HepG2 (cell line): ENCODE results near the gene SRSF3. TPM values are rescaled to one million over a fixed set of nuclear protein-coding genes. Genes with fewer than 3 reads are reported as not detected.

Source experiments
- CAMTA2 ChIP-seq: sonication (generic); formaldehyde crosslinking; IDR thresholded peaks from 2 replicates; pipeline ENCODE4 v1.4.0; 2020; ENCODE audit warnings: mild to moderate bottlenecking, missing genetic modification reagents, borderline replicate concordance
- HDAC2 ChIP-seq: sonication (generic); formaldehyde crosslinking; IDR thresholded peaks from 2 replicates; pipeline ENCODE4 v1.4.0; 2020; ENCODE audit warnings: missing genetic modification reagents
- HOXA9 ChIP-seq: sonication (generic); formaldehyde crosslinking; IDR thresholded peaks from 2 replicates; pipeline ENCODE4 v1.8.1; 2022; ENCODE audit warnings: missing genetic modification reagents, mild to moderate bottlenecking, moderate library complexity, borderline replicate concordance
- KDM1A ChIP-seq: IDR thresholded peaks from 2 replicates; pipeline ENCODE4 v1.6.1; 2016; ENCODE audit warnings: missing compliant biosample characterization
- LCORL ChIP-seq, 2 experiments: fragments of 450-650 bp in 1 of 2; sonication (generic) in 1 of 2; formaldehyde crosslinking in 1 of 2; IDR thresholded peaks; 2 replicates each; pipeline versions ENCODE4 v1.5.0 to v1.6.1; 2017 to 2020; ENCODE audit warnings: antibody characterized with exemption in 1 of 2, missing genetic modification reagents in 1 of 2
- MAZ ChIP-seq, 2 experiments: sonication (generic) in 1 of 2; formaldehyde crosslinking in 1 of 2; IDR thresholded peaks; 2 replicates each; pipeline versions ENCODE4 v1.5.0 to v1.6.1; 2012 to 2020; ENCODE audit warnings: low read depth in 2 of 2, mild to moderate bottlenecking in 2 of 2, borderline replicate concordance in 1 of 2, improper control_type of control experiment in 1 of 2, low read length in 1 of 2, missing genetic modification reagents in 1 of 2, moderate library complexity in 1 of 2
- MTA1 ChIP-seq: sonication (generic); formaldehyde crosslinking; IDR thresholded peaks from 2 replicates; pipeline ENCODE4 v1.4.0; 2020; ENCODE audit warnings: missing genetic modification reagents, mild to moderate bottlenecking, borderline replicate concordance
- NFIC ChIP-seq: IDR thresholded peaks from 2 replicates; pipeline ENCODE4 v1.6.1; 2012; ENCODE audit warnings: mild to moderate bottlenecking, low read length, inconsistent platforms
- NR2C2 ChIP-seq: sonication (generic); formaldehyde crosslinking; IDR thresholded peaks from 2 replicates; pipeline ENCODE4 v1.4.0; 2020; ENCODE audit warnings: missing genetic modification reagents, mild to moderate bottlenecking, moderate library complexity, borderline replicate concordance
- SAP130 ChIP-seq: IDR thresholded peaks from 2 replicates; pipeline ENCODE4 v1.6.1; 2016; ENCODE audit warnings: low read depth
- SOX5 ChIP-seq: IDR thresholded peaks from 2 replicates; pipeline ENCODE4 v1.6.1; 2016; ENCODE audit warnings: borderline replicate concordance
- SP1 ChIP-seq, 2 experiments: fragments of 450-650 bp in 1 of 2; sonication (generic) in 1 of 2; formaldehyde crosslinking in 1 of 2; IDR thresholded peaks; 2 replicates each; pipeline versions ENCODE4 v1.4.0 to v1.6.1; 2016 to 2020; ENCODE audit warnings: missing genetic modification reagents in 1 of 2
- ZNF234 ChIP-seq: sonication (generic); formaldehyde crosslinking; conservative IDR thresholded peaks from 2 replicates; pipeline ENCODE4 v1.5.1; 2020; ENCODE audit warnings: mild to moderate bottlenecking, missing genetic modification reagents
- ZNF260 ChIP-seq: sonication (generic); formaldehyde crosslinking; IDR thresholded peaks from 2 replicates; pipeline ENCODE4 v1.4.0; 2020; ENCODE audit warnings: missing genetic modification reagents, low read depth, mild to moderate bottlenecking, borderline replicate concordance
- ZNF281 ChIP-seq: sonication (generic); formaldehyde crosslinking; IDR thresholded peaks from 2 replicates; pipeline ENCODE4 v1.4.0; 2020; ENCODE audit warnings: missing genetic modification reagents, borderline replicate concordance
- ZNF317 ChIP-seq: sonication (generic); formaldehyde crosslinking; IDR thresholded peaks from 2 replicates; pipeline ENCODE4 v1.5.0; 2020; ENCODE audit warnings: mild to moderate bottlenecking, missing genetic modification reagents
- ZNF34 ChIP-seq: sonication (generic); formaldehyde crosslinking; IDR thresholded peaks from 2 replicates; pipeline ENCODE4 v1.4.0; 2020; ENCODE audit warnings: mild to moderate bottlenecking, missing genetic modification reagents, borderline replicate concordance
- ZNF550 ChIP-seq: sonication (generic); formaldehyde crosslinking; IDR thresholded peaks from 2 replicates; pipeline ENCODE4 v1.4.0; 2020; ENCODE audit warnings: mild to moderate bottlenecking, missing genetic modification reagents, borderline replicate concordance
- ZNF788 ChIP-seq: sonication (generic); formaldehyde crosslinking; IDR thresholded peaks from 2 replicates; pipeline ENCODE4 v1.5.0; 2020; ENCODE audit warnings: mild to moderate bottlenecking, missing genetic modification reagents, borderline replicate concordance
- ZNF850 ChIP-seq: sonication (generic); formaldehyde crosslinking; conservative IDR thresholded peaks from 2 replicates; pipeline ENCODE4 v1.9.0; 2021; ENCODE audit warnings: mild to moderate bottlenecking, missing genetic modification reagents
- polyA plus RNA-seq, 8 experiments: library from polyadenylated mRNA; depleted of rRNA in 3 of 8; stranded (reverse) in 7 of 8; unstranded in 1 of 8; fragments of >200 nt; fragmentation: Illumina TruSeq in 4 of 8; extraction: Trizol in 4 of 8; gene quantifications; 2 replicates each; pipeline versions ENCODE4 v1.2.1 to v1.2.3, GENCODE V29; 2011 to 2016; ENCODE audit warnings: low read depth in 4 of 8, missing spikeins in 1 of 8, mixed read lengths in 1 of 8; ENCODE audit not compliant: insufficient read depth in 1 of 8
- total RNA-seq, 5 experiments: library from RNA; depleted of rRNA; stranded (reverse); fragments of >200 nt; fragmentation: Illumina TruSeq; extraction: Trizol; gene quantifications; 2 replicates each; pipeline ENCODE4 v1.2.3, GENCODE V29; 2016; ENCODE audit warnings: low read depth in 1 of 5
- TF ChIP-seq, protein P1 (sequence below): sonication (generic); formaldehyde crosslinking; IDR thresholded peaks from 2 replicates; pipeline ENCODE4 v1.4.0; 2020; ENCODE audit warnings: missing genetic modification reagents, low read depth, mild to moderate bottlenecking, borderline replicate concordance
- TF ChIP-seq, protein P2 (sequence below): sonication (generic); formaldehyde crosslinking; IDR thresholded peaks from 2 replicates; pipeline ENCODE4 v1.4.0; 2020; ENCODE audit warnings: missing genetic modification reagents

The SRSF3 gene
- total and polyA plus RNA-seq, 2 of the 13 experiments (the other 11 are each of a cell fraction or from before 2014, with no cell fraction given), result 206 to 684 TPM

DNA sequence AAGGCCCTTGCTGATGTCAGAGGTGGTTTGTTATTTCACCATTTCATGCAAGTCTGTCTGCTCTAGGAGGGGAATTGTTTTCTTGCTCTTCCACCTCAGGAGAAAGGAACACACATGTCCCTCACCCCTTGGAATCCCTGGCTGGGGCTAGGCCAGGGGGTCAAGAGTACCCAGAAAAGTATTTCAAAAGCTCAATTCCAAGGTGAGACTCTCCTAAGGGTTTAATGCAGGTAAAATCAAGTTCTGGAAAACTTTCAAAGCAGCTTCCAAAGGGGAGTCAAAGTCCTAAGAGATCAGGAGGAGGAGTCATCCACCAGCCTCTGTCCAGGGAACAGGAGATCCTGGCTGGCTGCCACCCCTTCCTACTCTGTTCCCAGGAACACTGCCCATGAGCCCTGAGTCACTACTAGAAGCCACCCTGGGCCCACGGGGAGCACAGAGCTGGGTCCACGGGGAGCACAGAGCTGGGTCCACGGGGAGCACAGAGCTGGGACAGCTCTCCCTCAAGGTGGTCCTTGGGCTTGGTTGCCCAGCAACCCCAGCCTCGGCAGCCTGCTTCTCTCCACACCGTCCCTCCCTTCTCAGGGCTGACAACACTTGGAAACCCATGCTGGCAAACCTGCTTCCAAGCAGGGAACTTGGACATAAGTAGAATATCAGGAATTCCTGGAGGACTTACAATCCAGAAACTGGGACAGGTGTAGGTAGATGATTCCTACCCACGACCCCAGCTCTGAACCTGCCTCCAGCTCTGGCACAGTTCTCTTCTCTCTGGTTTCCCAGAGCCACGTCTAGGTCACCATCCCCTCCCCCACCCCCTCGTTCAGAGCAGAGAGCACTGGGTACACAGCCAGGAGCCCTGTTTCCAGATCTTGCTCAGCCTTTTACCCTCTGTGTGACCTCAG, 49.0 kb downstream of the SRSF3 start (continued):
- TF ChIP-seq NFIC (no peak), MAZ (IDR thresholded peaks at IDR 0.05; ENCODE audit: borderline replicate concordance, low read depth, low read length) (0 out of 2 replicates have a peak, but pooled peaks have one; percentile 28), MAZ (CRISPR knock-in tag; IDR thresholded peaks at IDR 0.05; ENCODE audit: low read depth) (0 out of 2 replicates have a peak, but pooled peaks have one; percentile 14), HOXA9 (CRISPR knock-in tag) (no peak), SP1 (IDR thresholded peaks at IDR 0.05) (no peak), SP1 (CRISPR knock-in tag; IDR thresholded peaks at IDR 0.05) (peak; percentile 37; the same call in 1 of the 2 replicates), ZNF34 (0 out of 2 replicates have a peak, but pooled peaks have one; percentile 23), HDAC2 (CRISPR knock-in tag) (peak; percentile 91), CAMTA2 (no peak), ZNF850 (CRISPR knock-in tag) (no peak), ZNF234 (no peak), SAP130 (CRISPR knock-in tag) (peak; percentile 57), ZNF317 (no peak), ZNF550 (0 out of 2 replicates have a peak, but pooled peaks have one; percentile 54), SOX5 (CRISPR knock-in tag) (peak; percentile 29; the same call in 1 of the 2 replicates), ZNF260 (CRISPR knock-in tag) (no peak), ZNF788 (peak; percentile 84; the same call in 1 of the 2 replicates), ZNF281 (peak; percentile 52; the same call in 1 of the 2 replicates), NR2C2 (CRISPR knock-in tag) (peak; percentile 25; the same call in 1 of the 2 replicates), MTA1 (CRISPR knock-in tag) (peak; percentile 96; the same call in 1 of the 2 replicates), KDM1A (CRISPR knock-in tag) (no peak), LCORL (IDR thresholded peaks at IDR 0.05) (no peak), LCORL (CRISPR knock-in tag; IDR thresholded peaks at IDR 0.05) (no peak; the same call in 1 of the 2 replicates)
- TF ChIP-seq, protein P1, sequence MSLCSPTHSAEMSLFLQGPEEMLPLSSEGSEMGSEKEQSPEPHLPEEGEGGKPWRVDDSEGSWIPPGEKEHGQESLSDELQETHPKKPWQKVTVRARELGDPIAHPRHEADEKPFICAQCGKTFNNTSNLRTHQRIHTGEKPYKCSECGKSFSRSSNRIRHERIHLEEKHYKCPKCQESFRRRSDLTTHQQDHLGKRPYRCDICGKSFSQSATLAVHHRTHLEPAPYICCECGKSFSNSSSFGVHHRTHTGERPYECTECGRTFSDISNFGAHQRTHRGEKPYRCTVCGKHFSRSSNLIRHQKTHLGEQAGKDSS, result peak; percentile 75; the same call in 1 of the 2 replicates
- TF ChIP-seq, protein P2, sequence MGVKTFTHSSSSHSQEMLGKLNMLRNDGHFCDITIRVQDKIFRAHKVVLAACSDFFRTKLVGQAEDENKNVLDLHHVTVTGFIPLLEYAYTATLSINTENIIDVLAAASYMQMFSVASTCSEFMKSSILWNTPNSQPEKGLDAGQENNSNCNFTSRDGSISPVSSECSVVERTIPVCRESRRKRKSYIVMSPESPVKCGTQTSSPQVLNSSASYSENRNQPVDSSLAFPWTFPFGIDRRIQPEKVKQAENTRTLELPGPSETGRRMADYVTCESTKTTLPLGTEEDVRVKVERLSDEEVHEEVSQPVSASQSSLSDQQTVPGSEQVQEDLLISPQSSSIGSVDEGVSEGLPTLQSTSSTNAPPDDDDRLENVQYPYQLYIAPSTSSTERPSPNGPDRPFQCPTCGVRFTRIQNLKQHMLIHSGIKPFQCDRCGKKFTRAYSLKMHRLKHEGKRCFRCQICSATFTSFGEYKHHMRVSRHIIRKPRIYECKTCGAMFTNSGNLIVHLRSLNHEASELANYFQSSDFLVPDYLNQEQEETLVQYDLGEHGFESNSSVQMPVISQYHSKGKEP (CRISPR knock-in tag), result no peak
